GM12878 (cell line): ENCODE results near the gene PYGB. TPM values are rescaled to one million over a fixed set of nuclear protein-coding genes. Genes with fewer than 3 reads are reported as not detected.

Experiments used
- ATAC-seq: fragments of 200-7000 bp; cut with Tn5 transposase; 3 replicates; pipeline ENCODE4 v1.9.1; 2020; ENCODE audit warnings: mild to moderate bottlenecking, moderate library complexity
- BruUV-seq: library from RNA; stranded (reverse); fragments of 400-500 nt; replicated peaks from 2 replicates; lab custom pipeline; 2021; lab: Mats Ljungman, UMichigan
- CTCF ChIA-PET: fragments of 300-600 bp; sonication (Branson Sonifier 250); formaldehyde crosslinking; extraction: SDS; loops from one replicate; lab custom pipeline; 2021; ENCODE audit warnings: inconsistent platforms; lab: Yijun Ruan, JAX
- POLR2A ChIA-PET: fragments of 350-600 bp; formaldehyde crosslinking; extraction: SDS; loops from one replicate; lab custom pipeline; 2021; ENCODE audit warnings: inconsistent platforms; lab: Charles Lee
- RAD21 ChIA-PET: fragments of 300-600 bp; sonication (Branson Sonifier 250); formaldehyde crosslinking; loops from one replicate; lab custom pipeline; 2023; ENCODE audit warnings: antibody characterized with exemption; ENCODE audit not compliant: unreplicated experiment; lab: Charles Lee
- SMC1A ChIA-PET: fragments of 300-600 bp; sonication (Branson Sonifier 250); formaldehyde crosslinking; loops from one replicate; lab custom pipeline; 2023; ENCODE audit not compliant: unreplicated experiment, uncharacterized antibody; lab: Charles Lee
- DNase-seq: peaks from one replicate; pipeline ENCODE4 v3.0.0-alpha.2; 2011; ENCODE audit warnings: low read depth, low spot score
- FAIRE-seq: peaks from 3 replicates; lab custom pipeline; 2011; peaks lifted over from hg19 to GRCh38; lab: Jason Lieb, UNC
- H2AFZ ChIP-seq: 2 replicates; pipeline ENCODE4 v1.6.0; 2011; ENCODE audit warnings: low read depth, low read length, control low read depth; ENCODE audit not compliant: control insufficient read depth
- H3K27ac ChIP-seq: 2 replicates; pipeline ENCODE4 v1.5.1; 2011; ENCODE audit warnings: control low read depth; ENCODE audit not compliant: control insufficient read depth, insufficient read depth
- H3K27me3 ChIP-seq, 2 experiments: replicated peaks in 1 of 2; 2 replicates each; pipeline versions ENCODE4 v1.6.0 to v1.6.1; 2011; ENCODE audit warnings: low read length in 1 of 2; ENCODE audit not compliant: control insufficient read depth in 2 of 2, insufficient read depth in 2 of 2
- H3K36me3 ChIP-seq, 2 experiments: 2 replicates each; pipeline ENCODE4 v1.5.1; 2011; ENCODE audit warnings: low read length in 1 of 2; ENCODE audit not compliant: control insufficient read depth in 2 of 2, insufficient read depth in 2 of 2
- H3K4me1 ChIP-seq: 2 replicates; pipeline ENCODE4 v1.6.1; 2011; ENCODE audit warnings: mild to moderate bottlenecking, low read length, moderate library complexity, mixed read lengths; ENCODE audit not compliant: control insufficient read depth, insufficient read depth
- H3K4me2 ChIP-seq: 2 replicates; pipeline ENCODE4 v1.6.0; 2011; ENCODE audit warnings: control low read depth; ENCODE audit not compliant: control insufficient read depth, insufficient read depth
- H3K4me3 ChIP-seq: fragments of 200-600 bp; sonication (generic); 2 replicates; pipeline ENCODE4 v1.5.1; 2016
- H3K79me2 ChIP-seq: 2 replicates; pipeline ENCODE4 v1.6.0; 2011; ENCODE audit warnings: low read length; ENCODE audit not compliant: control insufficient read depth, insufficient read depth
- H3K9ac ChIP-seq: 2 replicates; pipeline ENCODE4 v1.8.0; 2011; ENCODE audit warnings: low read length, control low read depth, mixed read lengths; ENCODE audit not compliant: control insufficient read depth, insufficient read depth
- H3K9me3 ChIP-seq: replicated peaks from 3 replicates; pipeline ENCODE4 v1.5.1; 2011; ENCODE audit warnings: mild to moderate bottlenecking, low read length; ENCODE audit not compliant: control insufficient read depth, insufficient read depth
- H4K20me1 ChIP-seq: 2 replicates; pipeline ENCODE4 v1.6.0; 2011; ENCODE audit not compliant: control insufficient read depth, insufficient read depth
- CHD1 ChIP-seq: IDR thresholded peaks from 2 replicates; pipeline ENCODE4 v1.6.1; 2012; ENCODE audit warnings: low read depth, low read length, improper control_type of control experiment
- PML ChIP-seq: IDR thresholded peaks from 2 replicates; pipeline ENCODE4 v1.6.1; 2012; ENCODE audit warnings: low read length, inconsistent platforms
- SMAD1 ChIP-seq: fragments of 450-650 bp; IDR thresholded peaks from 2 replicates; pipeline ENCODE4 v1.6.1; 2018; ENCODE audit warnings: mild to moderate bottlenecking, low read depth; ENCODE audit not compliant: partially characterized antibody
- TAF1 ChIP-seq: IDR thresholded peaks from 2 replicates; pipeline ENCODE4 v1.6.1; 2011; ENCODE audit warnings: mild to moderate bottlenecking, low read depth, low read length, borderline replicate concordance
- YBX1 ChIP-seq: fragments of 450-650 bp; IDR thresholded peaks from 2 replicates; pipeline ENCODE4 v1.6.1; 2016; ENCODE audit warnings: antibody characterized with exemption
- WGBS: methylation state at CpG from one replicate; pipeline ENCODE4 v1.1.6; 2016; ENCODE audit warnings: low lambda C conversion rate; ENCODE audit not compliant: insufficient replicate concordance, insufficient coverage; ENCODE audit errors: missing lambda C conversion rate; 5-methylcytosine and 5-hydroxymethylcytosine counted together
- in situ Hi-C: fragments of 300-500 bp; cut with MboI; formaldehyde crosslinking; loops from 9 replicates; pipeline ENCODE4 v1.14.3; 2018; ENCODE audit warnings: mixed read lengths
- intact Hi-C: fragments of 100-400 bp; cut with micrococcal nuclease; formaldehyde crosslinking; loops from one replicate; pipeline ENCODE4 v1.14.2; 2022; ENCODE audit not compliant: unreplicated experiment
- polyA plus RNA-seq, 11 experiments: library from polyadenylated mRNA; depleted of rRNA in 4 of 11; unstranded in 6 of 11; stranded (reverse) in 5 of 11; fragments of >200 nt; fragmentation: Nextera tagmentation in 4 of 11; fragmentation: Illumina TruSeq in 1 of 11; extraction: Ambion mirVana in 4 of 11; extraction: Trizol in 1 of 11; gene quantifications; 1 replicate in 1 of 11; 2 replicates in 10 of 11; pipeline versions ENCODE4 v1.2.1 to v1.2.3, GENCODE V29; 2011 to 2016; ENCODE audit warnings: inconsistent platforms in 2 of 11, missing spikeins in 2 of 11, low read depth in 1 of 11
- total RNA-seq, 4 experiments: library from RNA; depleted of rRNA in 3 of 4; stranded (reverse); fragments of >200 nt in 3 of 4; fragmentation: Illumina TruSeq in 1 of 4; extraction: Trizol in 1 of 4; gene quantifications; 2 replicates each; pipeline versions ENCODE4 v1.2.1 to v1.2.3, GENCODE V29; 2013 to 2021
- TF ChIP-seq, protein P1 (sequence below): fragments of 450-650 bp; IDR thresholded peaks from 2 replicates; pipeline ENCODE4 v1.6.1; 2016; ENCODE audit warnings: mild to moderate bottlenecking
- TF ChIP-seq, protein P2 (sequence below): IDR thresholded peaks from 2 replicates; pipeline ENCODE4 v1.6.1; 2011; ENCODE audit warnings: low read depth, low read length, improper control_type of control experiment, borderline replicate concordance
- TF ChIP-seq, protein P3 (sequence below): fragments of 450-650 bp; IDR thresholded peaks from 2 replicates; pipeline ENCODE4 v1.6.1; 2017; ENCODE audit warnings: mild to moderate bottlenecking, moderate library complexity
- TF ChIP-seq, protein P4 (sequence below): fragments of 450-650 bp; IDR thresholded peaks from 2 replicates; pipeline ENCODE4 v1.6.1; 2017; ENCODE audit warnings: antibody characterized with exemption, mild to moderate bottlenecking, moderate library complexity
- TF ChIP-seq, protein P5 (sequence below): fragments of 150-350 bp; IDR thresholded peaks from 2 replicates; pipeline ENCODE4 v1.6.1; 2014; ENCODE audit warnings: mild to moderate bottlenecking, low read depth, low read length

PYGB gene
- total and polyA plus RNA-seq, 10 of the 15 experiments (the other 5 are each of a cell fraction or from before 2014, with no cell fraction given): 0.34 to 33.5 (median 21.8) TPM

DNA sequence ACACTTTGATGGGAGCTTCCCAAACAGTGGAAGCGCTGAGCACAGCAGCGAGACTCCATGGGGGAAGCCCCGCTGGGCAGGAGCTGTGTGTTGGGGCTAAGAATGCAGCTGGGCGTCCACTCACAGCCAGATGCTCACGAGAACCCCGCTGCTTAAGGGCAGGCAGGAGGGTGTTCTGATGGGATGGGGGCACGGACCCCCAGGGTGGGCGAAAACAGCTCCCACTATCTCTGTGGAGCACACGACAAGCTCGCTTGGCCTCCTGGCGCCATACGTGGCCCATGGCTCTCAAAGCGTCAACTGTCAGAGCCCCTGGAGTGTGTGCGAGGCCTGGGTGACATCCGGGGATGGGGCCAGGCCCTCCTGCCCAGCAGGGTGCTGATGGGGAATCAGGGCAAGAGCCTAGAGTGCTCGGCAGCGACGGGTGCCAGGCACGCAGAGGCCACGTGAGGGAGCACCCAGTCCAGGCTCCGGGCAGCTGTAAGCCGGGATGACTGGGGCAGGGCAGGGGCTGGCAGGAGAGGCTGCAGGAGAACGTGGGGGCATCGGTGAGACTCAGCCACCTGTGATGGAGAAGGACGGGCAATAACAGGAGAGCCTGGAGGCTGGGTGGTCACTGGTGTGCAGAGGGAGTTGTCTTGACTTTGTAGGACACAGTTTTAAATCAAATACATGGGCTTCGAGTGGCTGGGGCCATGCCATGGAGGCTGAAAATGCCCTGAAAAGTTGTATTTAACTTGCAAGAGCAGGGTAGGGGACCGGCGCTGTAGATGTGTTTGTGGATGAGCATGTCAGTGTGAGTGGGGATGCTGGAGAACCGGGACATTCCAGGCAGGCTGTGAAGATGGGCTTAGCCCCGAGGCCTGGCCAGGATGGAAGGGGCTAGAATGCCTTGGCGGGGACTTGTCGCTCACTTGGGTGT lies 27.3 kb downstream of the PYGB start:
- no peaks in the 10 kb centered on the region for H4K20me1 ChIP-seq
- RAD21 ChIA-PET: no interaction called here
- H3K4me2 ChIP-seq: no peak overlapping the region
- POLR2A ChIA-PET: no interaction called here
- no TSS peak for BruUV-seq
- no peaks in the 10 kb centered on the region for H3K79me2 ChIP-seq
- no peaks in the 10 kb centered on the region for H3K27me3 ChIP-seq
- intact Hi-C loops: no loop called here
- H3K9me3 ChIP-seq: no peaks in the 10 kb centered on the region
- no peak overlapping the region for H3K27ac ChIP-seq
- no peak overlapping the region for H2AFZ ChIP-seq
- DNase-seq (no peak), ATAC-seq (no peak), FAIRE-seq (no peak)
- H3K4me1 ChIP-seq: no peaks in the 10 kb centered on the region
- TF ChIP-seq YBX1 (no peak), SMAD1 (no peak), PML (no peak), CHD1 (no peak), TAF1 (no peak)
- TF ChIP-seq, protein P1, sequence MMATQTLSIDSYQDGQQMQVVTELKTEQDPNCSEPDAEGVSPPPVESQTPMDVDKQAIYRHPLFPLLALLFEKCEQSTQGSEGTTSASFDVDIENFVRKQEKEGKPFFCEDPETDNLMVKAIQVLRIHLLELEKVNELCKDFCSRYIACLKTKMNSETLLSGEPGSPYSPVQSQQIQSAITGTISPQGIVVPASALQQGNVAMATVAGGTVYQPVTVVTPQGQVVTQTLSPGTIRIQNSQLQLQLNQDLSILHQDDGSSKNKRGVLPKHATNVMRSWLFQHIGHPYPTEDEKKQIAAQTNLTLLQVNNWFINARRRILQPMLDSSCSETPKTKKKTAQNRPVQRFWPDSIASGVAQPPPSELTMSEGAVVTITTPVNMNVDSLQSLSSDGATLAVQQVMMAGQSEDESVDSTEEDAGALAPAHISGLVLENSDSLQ: no peak
- TF ChIP-seq, protein P2, sequence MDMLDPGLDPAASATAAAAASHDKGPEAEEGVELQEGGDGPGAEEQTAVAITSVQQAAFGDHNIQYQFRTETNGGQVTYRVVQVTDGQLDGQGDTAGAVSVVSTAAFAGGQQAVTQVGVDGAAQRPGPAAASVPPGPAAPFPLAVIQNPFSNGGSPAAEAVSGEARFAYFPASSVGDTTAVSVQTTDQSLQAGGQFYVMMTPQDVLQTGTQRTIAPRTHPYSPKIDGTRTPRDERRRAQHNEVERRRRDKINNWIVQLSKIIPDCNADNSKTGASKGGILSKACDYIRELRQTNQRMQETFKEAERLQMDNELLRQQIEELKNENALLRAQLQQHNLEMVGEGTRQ: no peak
- TF ChIP-seq, protein P3, sequence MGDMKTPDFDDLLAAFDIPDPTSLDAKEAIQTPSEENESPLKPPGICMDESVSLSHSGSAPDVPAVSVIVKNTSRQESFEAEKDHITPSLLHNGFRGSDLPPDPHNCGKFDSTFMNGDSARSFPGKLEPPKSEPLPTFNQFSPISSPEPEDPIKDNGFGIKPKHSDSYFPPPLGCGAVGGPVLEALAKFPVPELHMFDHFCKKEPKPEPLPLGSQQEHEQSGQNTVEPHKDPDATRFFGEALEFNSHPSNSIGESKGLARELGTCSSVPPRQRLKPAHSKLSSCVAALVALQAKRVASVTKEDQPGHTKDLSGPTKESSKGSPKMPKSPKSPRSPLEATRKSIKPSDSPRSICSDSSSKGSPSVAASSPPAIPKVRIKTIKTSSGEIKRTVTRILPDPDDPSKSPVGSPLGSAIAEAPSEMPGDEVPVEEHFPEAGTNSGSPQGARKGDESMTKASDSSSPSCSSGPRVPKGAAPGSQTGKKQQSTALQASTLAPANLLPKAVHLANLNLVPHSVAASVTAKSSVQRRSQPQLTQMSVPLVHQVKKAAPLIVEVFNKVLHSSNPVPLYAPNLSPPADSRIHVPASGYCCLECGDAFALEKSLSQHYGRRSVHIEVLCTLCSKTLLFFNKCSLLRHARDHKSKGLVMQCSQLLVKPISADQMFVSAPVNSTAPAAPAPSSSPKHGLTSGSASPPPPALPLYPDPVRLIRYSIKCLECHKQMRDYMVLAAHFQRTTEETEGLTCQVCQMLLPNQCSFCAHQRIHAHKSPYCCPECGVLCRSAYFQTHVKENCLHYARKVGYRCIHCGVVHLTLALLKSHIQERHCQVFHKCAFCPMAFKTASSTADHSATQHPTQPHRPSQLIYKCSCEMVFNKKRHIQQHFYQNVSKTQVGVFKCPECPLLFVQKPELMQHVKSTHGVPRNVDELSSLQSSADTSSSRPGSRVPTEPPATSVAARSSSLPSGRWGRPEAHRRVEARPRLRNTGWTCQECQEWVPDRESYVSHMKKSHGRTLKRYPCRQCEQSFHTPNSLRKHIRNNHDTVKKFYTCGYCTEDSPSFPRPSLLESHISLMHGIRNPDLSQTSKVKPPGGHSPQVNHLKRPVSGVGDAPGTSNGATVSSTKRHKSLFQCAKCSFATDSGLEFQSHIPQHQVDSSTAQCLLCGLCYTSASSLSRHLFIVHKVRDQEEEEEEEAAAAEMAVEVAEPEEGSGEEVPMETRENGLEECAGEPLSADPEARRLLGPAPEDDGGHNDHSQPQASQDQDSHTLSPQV: no peak
- TF ChIP-seq, protein P4, sequence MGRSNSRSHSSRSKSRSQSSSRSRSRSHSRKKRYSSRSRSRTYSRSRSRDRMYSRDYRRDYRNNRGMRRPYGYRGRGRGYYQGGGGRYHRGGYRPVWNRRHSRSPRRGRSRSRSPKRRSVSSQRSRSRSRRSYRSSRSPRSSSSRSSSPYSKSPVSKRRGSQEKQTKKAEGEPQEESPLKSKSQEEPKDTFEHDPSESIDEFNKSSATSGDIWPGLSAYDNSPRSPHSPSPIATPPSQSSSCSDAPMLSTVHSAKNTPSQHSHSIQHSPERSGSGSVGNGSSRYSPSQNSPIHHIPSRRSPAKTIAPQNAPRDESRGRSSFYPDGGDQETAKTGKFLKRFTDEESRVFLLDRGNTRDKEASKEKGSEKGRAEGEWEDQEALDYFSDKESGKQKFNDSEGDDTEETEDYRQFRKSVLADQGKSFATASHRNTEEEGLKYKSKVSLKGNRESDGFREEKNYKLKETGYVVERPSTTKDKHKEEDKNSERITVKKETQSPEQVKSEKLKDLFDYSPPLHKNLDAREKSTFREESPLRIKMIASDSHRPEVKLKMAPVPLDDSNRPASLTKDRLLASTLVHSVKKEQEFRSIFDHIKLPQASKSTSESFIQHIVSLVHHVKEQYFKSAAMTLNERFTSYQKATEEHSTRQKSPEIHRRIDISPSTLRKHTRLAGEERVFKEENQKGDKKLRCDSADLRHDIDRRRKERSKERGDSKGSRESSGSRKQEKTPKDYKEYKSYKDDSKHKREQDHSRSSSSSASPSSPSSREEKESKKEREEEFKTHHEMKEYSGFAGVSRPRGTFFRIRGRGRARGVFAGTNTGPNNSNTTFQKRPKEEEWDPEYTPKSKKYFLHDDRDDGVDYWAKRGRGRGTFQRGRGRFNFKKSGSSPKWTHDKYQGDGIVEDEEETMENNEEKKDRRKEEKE: no peak
- TF ChIP-seq, protein P5, sequence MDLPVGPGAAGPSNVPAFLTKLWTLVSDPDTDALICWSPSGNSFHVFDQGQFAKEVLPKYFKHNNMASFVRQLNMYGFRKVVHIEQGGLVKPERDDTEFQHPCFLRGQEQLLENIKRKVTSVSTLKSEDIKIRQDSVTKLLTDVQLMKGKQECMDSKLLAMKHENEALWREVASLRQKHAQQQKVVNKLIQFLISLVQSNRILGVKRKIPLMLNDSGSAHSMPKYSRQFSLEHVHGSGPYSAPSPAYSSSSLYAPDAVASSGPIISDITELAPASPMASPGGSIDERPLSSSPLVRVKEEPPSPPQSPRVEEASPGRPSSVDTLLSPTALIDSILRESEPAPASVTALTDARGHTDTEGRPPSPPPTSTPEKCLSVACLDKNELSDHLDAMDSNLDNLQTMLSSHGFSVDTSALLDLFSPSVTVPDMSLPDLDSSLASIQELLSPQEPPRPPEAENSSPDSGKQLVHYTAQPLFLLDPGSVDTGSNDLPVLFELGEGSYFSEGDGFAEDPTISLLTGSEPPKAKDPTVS: no peak
- CTCF ChIA-PET: interaction anchor here (1.5 kb wide), 1 partner anchor 124 kb away, joined by 6 read pairs; no protein-coding TSS in a partner anchor
- SMC1A ChIA-PET: no interaction called here
- H3K9ac ChIP-seq: no peak overlapping the region
- peaks cover 15 to 36% of the 10 kb centered on the region in 2 experiments for H3K36me3 ChIP-seq
- no peak overlapping the region for H3K4me3 ChIP-seq
- in situ Hi-C loops: loop anchor here (25.0 kb wide), 1 partner anchor 1913 kb away; the partner anchor contains the start of genes GZF1 and NXT1
- WGBS: 90% methylated on average over 32 of the region's 32 CpGs
